A673 (cell line): ENCODE measurements around the gene SWT1.

ENCODE experiments used
- CTCF ChIP-seq: fragments of 300-800, 200-600 bp; sonication (generic); conservative IDR thresholded peaks from 2 replicates; pipeline ENCODE4 v1.5.1; 2017; ENCODE audit warnings: low read depth, mild to moderate bottlenecking, antibody characterized with exemption, low read length, moderate library complexity, mixed read lengths
- EZH2 ChIP-seq: fragments of 200-600 bp; sonication (generic); IDR thresholded peaks from 2 replicates; pipeline ENCODE4 v1.6.1; 2017; ENCODE audit warnings: borderline replicate concordance, low read depth, mild to moderate bottlenecking, mixed read lengths, antibody characterized with exemption, low read length; ENCODE audit not compliant: poor library complexity, severe bottlenecking

DNA sequence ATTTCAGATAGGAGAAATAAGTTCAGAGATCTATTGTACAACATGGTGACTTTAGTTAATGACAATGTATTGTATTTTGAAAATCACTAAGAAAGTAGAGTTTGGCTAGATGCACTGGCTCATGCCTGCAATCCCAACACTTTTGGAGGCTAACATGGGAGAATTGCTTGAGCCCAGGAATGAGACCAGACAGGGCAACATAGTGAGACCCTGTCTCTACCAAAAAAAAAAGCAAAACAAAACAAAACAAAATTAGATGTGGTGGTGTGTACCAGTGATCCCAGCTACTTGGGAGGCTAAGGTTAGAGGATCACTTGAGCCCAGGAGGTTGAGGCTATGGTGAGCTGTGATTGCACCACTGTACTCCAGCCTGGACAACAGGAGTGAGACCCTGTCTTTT lies 132.9 kb downstream of the SWT1 start:
- no peak for TF ChIP-seq EZH2
- TF ChIP-seq CTCF = no peak
